Measurements from ENCODE around the gene SIRT5.

DNA sequence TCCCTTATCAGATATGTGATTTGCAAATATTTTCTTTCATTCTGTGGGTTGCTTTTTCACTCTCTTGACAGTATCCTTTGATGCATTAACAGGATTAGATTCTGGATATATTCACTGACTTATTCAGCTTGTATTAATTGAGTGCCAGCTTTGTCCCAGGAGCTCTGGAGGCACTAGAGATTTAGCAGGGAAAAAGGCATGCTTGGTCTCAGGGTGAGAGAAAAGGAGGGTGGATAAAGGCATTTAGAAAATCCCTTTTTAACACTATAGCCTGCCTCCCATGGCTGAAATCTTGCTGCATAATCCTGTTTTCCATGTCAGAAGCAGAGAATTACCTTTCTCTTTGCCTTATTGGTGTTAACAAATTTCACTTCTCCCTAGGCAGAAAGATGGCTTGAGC lies 28.5 kb upstream of the SIRT5 start:
- TF ChIP-seq POLR2A (IDR thresholded peaks at IDR 0.05): no peak
- TF ChIP-seq, protein P1, sequence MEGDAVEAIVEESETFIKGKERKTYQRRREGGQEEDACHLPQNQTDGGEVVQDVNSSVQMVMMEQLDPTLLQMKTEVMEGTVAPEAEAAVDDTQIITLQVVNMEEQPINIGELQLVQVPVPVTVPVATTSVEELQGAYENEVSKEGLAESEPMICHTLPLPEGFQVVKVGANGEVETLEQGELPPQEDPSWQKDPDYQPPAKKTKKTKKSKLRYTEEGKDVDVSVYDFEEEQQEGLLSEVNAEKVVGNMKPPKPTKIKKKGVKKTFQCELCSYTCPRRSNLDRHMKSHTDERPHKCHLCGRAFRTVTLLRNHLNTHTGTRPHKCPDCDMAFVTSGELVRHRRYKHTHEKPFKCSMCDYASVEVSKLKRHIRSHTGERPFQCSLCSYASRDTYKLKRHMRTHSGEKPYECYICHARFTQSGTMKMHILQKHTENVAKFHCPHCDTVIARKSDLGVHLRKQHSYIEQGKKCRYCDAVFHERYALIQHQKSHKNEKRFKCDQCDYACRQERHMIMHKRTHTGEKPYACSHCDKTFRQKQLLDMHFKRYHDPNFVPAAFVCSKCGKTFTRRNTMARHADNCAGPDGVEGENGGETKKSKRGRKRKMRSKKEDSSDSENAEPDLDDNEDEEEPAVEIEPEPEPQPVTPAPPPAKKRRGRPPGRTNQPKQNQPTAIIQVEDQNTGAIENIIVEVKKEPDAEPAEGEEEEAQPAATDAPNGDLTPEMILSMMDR (IDR thresholded peaks at IDR 0.05): no peak
- no peak for TF ChIP-seq POLR2AphosphoS5 (IDR thresholded peaks at IDR 0.05)

All from gastroesophageal sphincter (tissue), 3 donors.